PC-3 (cell line): ENCODE data around the gene TACR2. TPM values are rescaled to one million over a fixed set of nuclear protein-coding genes. Genes with fewer than 3 reads are reported as not detected.

Experiments used
- ATAC-seq: fragments of 200-7000 bp; cut with Tn5 transposase; 2 replicates; pipeline ENCODE4 v1.9.1; 2020; ENCODE audit warnings: mild to moderate bottlenecking, moderate library complexity
- BruUV-seq: library from RNA; stranded (reverse); fragments of 400-500 nt; replicated peaks from 2 replicates; lab custom pipeline; 2021; lab: Mats Ljungman, UMichigan
- CTCF ChIA-PET: fragments of 300-600 bp; sonication (Branson Sonifier 250); formaldehyde crosslinking; loops from one replicate; lab custom pipeline; 2022; ENCODE audit warnings: antibody characterized with exemption; lab: Charles Lee
- POLR2A ChIA-PET: fragments of 300-600 bp; sonication (Branson Sonifier 250); formaldehyde crosslinking; loops from one replicate; lab custom pipeline; 2022; ENCODE audit warnings: antibody characterized with exemption; ENCODE audit not compliant: unreplicated experiment; lab: Charles Lee
- DNase-seq: peaks from one replicate; pipeline ENCODE4 v3.0.0-alpha.2; 2015
- H2AFZ ChIP-seq: fragments of 300-600 bp; sonication (generic); 2 replicates; pipeline ENCODE4 v1.6.0; 2016; ENCODE audit warnings: antibody characterized with exemption, low read length
- H3F3A ChIP-seq: fragments of 300-600 bp; sonication (generic); one replicate; pipeline ENCODE4 v1.6.0; 2017; ENCODE audit warnings: antibody characterized with exemption, low read length, control low read depth, mild to moderate bottlenecking; ENCODE audit not compliant: unreplicated experiment
- H3K27ac ChIP-seq: fragments of 300-600 bp; sonication (generic); 2 replicates; pipeline ENCODE4 v1.5.1; 2016; ENCODE audit warnings: mild to moderate bottlenecking, low read length
- H3K27me3 ChIP-seq: fragments of 300-600 bp; sonication (generic); 2 replicates; pipeline ENCODE4 v1.6.1; 2016; ENCODE audit warnings: low read length, mixed read lengths
- H3K36me3 ChIP-seq: fragments of 300-600 bp; sonication (generic); 2 replicates; pipeline ENCODE4 v1.6.1; 2016; ENCODE audit warnings: low read depth, mixed run types, low read length, mixed read lengths
- H3K4me1 ChIP-seq: fragments of 300-600 bp; sonication (generic); 2 replicates; pipeline ENCODE4 v1.5.1; 2016; ENCODE audit warnings: low read length; ENCODE audit not compliant: insufficient read depth
- H3K4me2 ChIP-seq: fragments of 300-600 bp; sonication (generic); 2 replicates; pipeline ENCODE4 v1.6.0; 2016; ENCODE audit warnings: low read length
- H3K4me3 ChIP-seq: fragments of 300-600 bp; sonication (generic); 2 replicates; pipeline ENCODE4 v1.5.1; 2016; ENCODE audit warnings: mild to moderate bottlenecking, low read length, mixed read lengths
- H3K79me2 ChIP-seq: fragments of 300-600 bp; sonication (generic); 2 replicates; pipeline ENCODE4 v1.6.1; 2017; ENCODE audit warnings: low read length, mixed read lengths
- H3K9ac ChIP-seq: fragments of 300-600 bp; sonication (generic); 2 replicates; pipeline ENCODE4 v1.6.0; 2016; ENCODE audit warnings: mild to moderate bottlenecking, low read length
- H3K9me2 ChIP-seq: fragments of 300-600 bp; sonication (generic); replicated peaks from 2 replicates; pipeline ENCODE4 v1.6.1; 2016; ENCODE audit warnings: mixed run types, low read length, mixed read lengths
- H3K9me3 ChIP-seq: fragments of 300-600 bp; sonication (generic); 2 replicates; pipeline ENCODE4 v1.6.1; 2016; ENCODE audit warnings: low read length, mixed read lengths
- H4K20me1 ChIP-seq: fragments of 300-600 bp; sonication (generic); 2 replicates; pipeline ENCODE4 v1.6.1; 2016; ENCODE audit warnings: low read length, mixed read lengths
- CTCF ChIP-seq: fragments of 300-600 bp; sonication (generic); conservative IDR thresholded peaks from 2 replicates; pipeline ENCODE4 v1.5.1; 2017; ENCODE audit warnings: antibody characterized with exemption, low read depth, mild to moderate bottlenecking, low read length
- EZH2 ChIP-seq: fragments of 300-600 bp; sonication (generic); IDR thresholded peaks from one replicate; pipeline ENCODE4 v1.6.1; 2017; ENCODE audit warnings: antibody characterized with exemption, mild to moderate bottlenecking, low read length; ENCODE audit not compliant: unreplicated experiment
- EZH2phosphoT487 ChIP-seq: fragments of 300-600 bp; sonication (generic); IDR thresholded peaks from 2 replicates; pipeline ENCODE4 v1.6.1; 2018; ENCODE audit warnings: mild to moderate bottlenecking, antibody characterized with exemption, low read length, borderline replicate concordance
- intact Hi-C: fragments of 100-400 bp; cut with micrococcal nuclease; formaldehyde crosslinking; loops from 2 replicates; pipeline ENCODE4 v1.9.0; 2023
- total RNA-seq: library from RNA; depleted of rRNA; stranded (reverse); fragments of >200 nt; gene quantifications from 2 replicates; pipeline ENCODE4 v1.2.3, GENCODE V29; 2014

TACR2 gene
- total RNA-seq, 1 experiment from 2014 or later: 0.40 TPM

DNA sequence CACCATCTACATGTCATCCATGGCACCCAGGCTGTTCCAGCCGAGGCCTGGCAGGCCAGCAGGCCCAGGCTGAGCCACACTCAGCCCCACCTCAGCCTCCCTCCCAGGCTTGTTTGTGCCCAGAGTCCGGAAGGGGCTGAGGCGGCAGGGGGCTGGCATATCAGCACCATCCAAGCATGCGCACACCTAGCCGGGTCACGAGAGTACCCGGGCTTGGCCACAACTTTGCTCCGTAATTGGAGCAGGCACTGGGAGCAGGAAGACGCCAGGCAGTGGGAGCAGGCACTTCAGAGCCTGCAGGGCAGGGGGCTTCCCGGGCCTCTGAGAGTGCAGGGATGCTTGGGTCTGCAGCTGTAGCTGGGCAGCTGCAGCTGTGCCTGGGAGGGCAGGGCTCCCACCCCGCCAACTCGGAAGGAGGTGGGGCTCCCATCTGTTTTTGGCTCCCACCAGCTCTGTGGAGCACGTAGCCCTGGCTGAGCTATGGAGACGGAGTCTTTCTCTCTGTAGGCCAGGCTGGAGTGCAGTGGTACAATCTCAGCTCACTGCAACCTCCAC lies 19.3 kb upstream of the TACR2 start:
- Histone ChIP-seq H3K4me2 (no peak overlapping the region), H2AFZ (no peak overlapping the region), H3K4me1 (peaks cover 52% of the 10 kb centered on the region), H3K27me3 (no peaks in the 10 kb centered on the region), H3K27ac (no peak overlapping the region), H3K36me3 (no peaks in the 10 kb centered on the region), H3K9me2 (no peaks in the 10 kb centered on the region), H3K4me3 (no peak overlapping the region), H3K9ac (no peak overlapping the region), H3K9me3 (no peaks in the 10 kb centered on the region), H4K20me1 (no peaks in the 10 kb centered on the region), H3F3A (peaks cover 24% of the 10 kb centered on the region), H3K79me2 (no peaks in the 10 kb centered on the region)
- TF ChIP-seq CTCF (no peak), EZH2phosphoT487 (no peak), EZH2 (no peak)
- BruUV-seq: no TSS peak
- ChIA-PET POLR2A (no interaction called here), CTCF (no interaction called here)
- ATAC-seq (no peak), DNase-seq (no peak)
- intact Hi-C loops: no loop called here

- DNase-seq: no peak
- Histone ChIP-seq H2AFZ (no peak overlapping the region), H3K4me3 (no peak overlapping the region), H3K9me3 (no peaks in the 10 kb centered on the region), H4K20me1 (no peaks in the 10 kb centered on the region), H3F3A (peaks cover 17% of the 10 kb centered on the region), H3K4me1 (peaks cover 41% of the 10 kb centered on the region), H3K79me2 (no peaks in the 10 kb centered on the region), H3K27me3 (no peaks in the 10 kb centered on the region), H3K4me2 (no peak overlapping the region), H3K27ac (peak overlapping the region; percentile 56; the same call in 1 of the 2 replicates), H3K9ac (no peak overlapping the region), H3K36me3 (no peaks in the 10 kb centered on the region), H3K9me2 (no peaks in the 10 kb centered on the region)
- ChIA-PET CTCF (interaction anchor here (1.0 kb wide), 1 partner anchor 12 kb away, joined by 4 read pairs; no protein-coding TSS in a partner anchor), POLR2A (no interaction called here)
- intact Hi-C loops: loop anchor here (5.0 kb wide), 1 partner anchor 32 kb away; no protein-coding TSS in a partner anchor
- no peak for ATAC-seq
- TF ChIP-seq CTCF: no peak
- TF ChIP-seq EZH2phosphoT487: no peak
- no peak for TF ChIP-seq EZH2
- BruUV-seq: no TSS peak
These were observed 18.2 kb upstream of the TACR2 start for GRCh38 chr10:69434926-69435325.

GRCh38 chr10:69434169-69434568 lies 17.5 kb upstream of the TACR2 start:
- CTCF ChIA-PET: interaction anchor here (0.6 to 1.1 kb wide), 4 partner anchors 13 to 440 kb away, joined by 3 to 4 read pairs (median 3); no protein-coding TSS in a partner anchor
- peak overlapping the region; percentile 56 for H3K27ac ChIP-seq

More at GRCh38 chr10:69434169-69434568, 17.5 kb upstream of the TACR2 start:
- Histone ChIP-seq H4K20me1 (no peaks in the 10 kb centered on the region), H3K4me3 (no peak overlapping the region), H2AFZ (peak overlapping the region; percentile 20; the same call in 1 of the 2 replicates), H3K9me3 (no peaks in the 10 kb centered on the region), H3F3A (peaks cover 10% of the 10 kb centered on the region), H3K27me3 (no peaks in the 10 kb centered on the region), H3K9me2 (no peaks in the 10 kb centered on the region), H3K4me2 (0 out of 2 replicates have a peak overlapping the region, but pooled peaks have one; percentile 5), H3K79me2 (no peaks in the 10 kb centered on the region), H3K9ac (no peak overlapping the region), H3K4me1 (peaks cover 33% of the 10 kb centered on the region), H3K36me3 (no peaks in the 10 kb centered on the region)
- no peak for TF ChIP-seq EZH2phosphoT487
- TF ChIP-seq CTCF: no peak
- no peak for TF ChIP-seq EZH2
- DNase-seq (peak; percentile 73), ATAC-seq (peak; percentile 57)
- BruUV-seq: no TSS peak
- POLR2A ChIA-PET: interaction anchor here (0.7 to 1.0 kb wide), 2 partner anchors 10 to 13 kb away, joined by 4 to 5 read pairs; no protein-coding TSS in a partner anchor
- intact Hi-C loops: loop anchor here (5.0 kb wide), 1 partner anchor 33 kb away; no protein-coding TSS in a partner anchor
